Measurements from ENCODE around the gene KLHL26. TPM values are rescaled to one million over a fixed set of nuclear protein-coding genes. Genes with fewer than 3 reads are reported as not detected.
A peak's percentile ranks its signal among the peaks of the same experiment; 100 is the strongest.

Gene KLHL26
- total and polyA plus RNA-seq, 9 of the 15 experiments (the other 6 are each of a cell fraction or from before 2014, with no cell fraction given), result 0.13 to 13.3 (median 1.4) TPM

DNA sequence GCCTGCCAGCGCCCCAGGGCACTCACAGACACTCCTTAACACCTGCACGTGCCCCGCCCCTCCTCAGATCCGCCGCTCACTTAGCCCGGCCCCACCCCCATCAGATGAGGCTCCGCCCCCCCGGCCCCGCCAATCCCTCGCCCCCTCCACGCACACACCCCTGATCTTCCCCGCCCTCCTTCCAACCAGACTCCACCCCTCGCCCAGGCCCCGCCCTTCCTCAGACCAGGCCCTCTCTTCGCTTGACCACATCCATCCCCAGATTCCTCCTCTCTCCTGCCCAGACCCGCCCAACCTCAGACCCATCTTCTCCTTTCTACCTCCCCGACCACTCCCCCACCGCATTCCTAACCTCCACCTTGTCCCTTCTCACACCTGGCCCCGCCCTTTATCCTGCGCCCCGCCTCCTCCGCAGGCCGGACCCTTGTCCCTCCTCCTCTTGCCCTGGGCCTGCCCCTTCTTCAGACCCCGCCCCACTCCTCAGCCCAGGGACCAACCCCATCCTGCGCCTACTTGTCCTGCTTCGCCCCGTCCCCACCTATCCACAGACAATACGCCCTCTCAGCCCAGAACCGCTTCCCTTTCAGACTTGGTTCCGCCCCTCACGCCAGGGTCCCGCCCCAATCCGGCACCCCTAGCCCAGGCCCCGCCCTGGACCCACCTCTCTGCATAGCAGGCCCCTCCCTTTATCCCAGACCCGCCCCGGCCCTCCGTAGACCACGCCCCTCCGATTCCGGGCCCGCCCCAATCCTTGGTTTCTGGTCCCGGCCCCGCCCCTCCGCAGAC lies 452 bp upstream of the KLHL26 start (continued):
- TF ChIP-seq, protein P1, sequence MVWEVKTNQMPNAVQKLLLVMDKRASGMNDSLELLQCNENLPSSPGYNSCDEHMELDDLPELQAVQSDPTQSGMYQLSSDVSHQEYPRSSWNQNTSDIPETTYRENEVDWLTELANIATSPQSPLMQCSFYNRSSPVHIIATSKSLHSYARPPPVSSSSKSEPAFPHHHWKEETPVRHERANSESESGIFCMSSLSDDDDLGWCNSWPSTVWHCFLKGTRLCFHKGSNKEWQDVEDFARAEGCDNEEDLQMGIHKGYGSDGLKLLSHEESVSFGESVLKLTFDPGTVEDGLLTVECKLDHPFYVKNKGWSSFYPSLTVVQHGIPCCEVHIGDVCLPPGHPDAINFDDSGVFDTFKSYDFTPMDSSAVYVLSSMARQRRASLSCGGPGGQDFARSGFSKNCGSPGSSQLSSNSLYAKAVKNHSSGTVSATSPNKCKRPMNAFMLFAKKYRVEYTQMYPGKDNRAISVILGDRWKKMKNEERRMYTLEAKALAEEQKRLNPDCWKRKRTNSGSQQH (CRISPR knock-in tag; IDR thresholded peaks at IDR 0.05), result peak; percentile 95
- no peak for TF ChIP-seq NR2F6 (CRISPR knock-in tag; IDR thresholded peaks at IDR 0.05)
- peak; percentile 99 for TF ChIP-seq HDGF (IDR thresholded peaks at IDR 0.05)
- TF ChIP-seq, protein P2, sequence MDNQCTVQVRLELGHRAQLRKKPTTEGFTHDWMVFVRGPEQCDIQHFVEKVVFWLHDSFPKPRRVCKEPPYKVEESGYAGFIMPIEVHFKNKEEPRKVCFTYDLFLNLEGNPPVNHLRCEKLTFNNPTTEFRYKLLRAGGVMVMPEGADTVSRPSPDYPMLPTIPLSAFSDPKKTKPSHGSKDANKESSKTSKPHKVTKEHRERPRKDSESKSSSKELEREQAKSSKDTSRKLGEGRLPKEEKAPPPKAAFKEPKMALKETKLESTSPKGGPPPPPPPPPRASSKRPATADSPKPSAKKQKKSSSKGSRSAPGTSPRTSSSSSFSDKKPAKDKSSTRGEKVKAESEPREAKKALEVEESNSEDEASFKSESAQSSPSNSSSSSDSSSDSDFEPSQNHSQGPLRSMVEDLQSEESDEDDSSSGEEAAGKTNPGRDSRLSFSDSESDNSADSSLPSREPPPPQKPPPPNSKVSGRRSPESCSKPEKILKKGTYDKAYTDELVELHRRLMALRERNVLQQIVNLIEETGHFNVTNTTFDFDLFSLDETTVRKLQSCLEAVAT (IDR thresholded peaks at IDR 0.05), result peak; percentile 81 to 86; a peak in 3 of 4 replicates
- TF ChIP-seq TBP (optimal IDR thresholded peaks at IDR 0.05; ENCODE audit: low read depth, low read length), result no peak
- TF ChIP-seq LARP7 (IDR thresholded peaks at IDR 0.05), result peak; percentile 95; the same call in 1 of the 2 replicates
- peak; percentile 81 for TF ChIP-seq BHLHE40 (IDR thresholded peaks at IDR 0.05; ENCODE audit: low read length)
- TF ChIP-seq ASH1L (IDR thresholded peaks at IDR 0.05; ENCODE audit: borderline replicate concordance, low read depth, partially characterized antibody), result no peak
- peak; percentile 65 for TF ChIP-seq HNRNPLL (IDR thresholded peaks at IDR 0.05; ENCODE audit: low read depth, low read length, poor library complexity, severe bottlenecking)
- TF ChIP-seq, protein P3, sequence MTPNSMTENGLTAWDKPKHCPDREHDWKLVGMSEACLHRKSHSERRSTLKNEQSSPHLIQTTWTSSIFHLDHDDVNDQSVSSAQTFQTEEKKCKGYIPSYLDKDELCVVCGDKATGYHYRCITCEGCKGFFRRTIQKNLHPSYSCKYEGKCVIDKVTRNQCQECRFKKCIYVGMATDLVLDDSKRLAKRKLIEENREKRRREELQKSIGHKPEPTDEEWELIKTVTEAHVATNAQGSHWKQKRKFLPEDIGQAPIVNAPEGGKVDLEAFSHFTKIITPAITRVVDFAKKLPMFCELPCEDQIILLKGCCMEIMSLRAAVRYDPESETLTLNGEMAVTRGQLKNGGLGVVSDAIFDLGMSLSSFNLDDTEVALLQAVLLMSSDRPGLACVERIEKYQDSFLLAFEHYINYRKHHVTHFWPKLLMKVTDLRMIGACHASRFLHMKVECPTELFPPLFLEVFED (CRISPR knock-in tag; conservative IDR thresholded peaks at IDR 0.05), result peak; percentile 96
- TF ChIP-seq DNMT1 (IDR thresholded peaks at IDR 0.05), result peak; percentile 71; the same call in 1 of the 2 replicates
- peak; percentile 96 for TF ChIP-seq ELF4 (CRISPR knock-in tag; IDR thresholded peaks at IDR 0.05)
- peak; percentile 58; the same call in 1 of the 2 replicates for TF ChIP-seq CTBP1 (IDR thresholded peaks at IDR 0.05; ENCODE audit: borderline replicate concordance)
- TF ChIP-seq PCBP1 (IDR thresholded peaks at IDR 0.05; ENCODE audit: low read depth, low read length, poor library complexity, severe bottlenecking), result peak; percentile 36
- TF ChIP-seq RCOR1 (IDR thresholded peaks at IDR 0.05; ENCODE audit: borderline replicate concordance in 1 of 2, low read depth in 2 of 2, low read length in 2 of 2), result no peak
- 0 out of 2 replicates have a peak, but pooled peaks have one; percentile 23 for TF ChIP-seq GABPB1 (CRISPR knock-in tag; IDR thresholded peaks at IDR 0.05)
- peak; percentile 50; the same call in 1 of the 2 replicates for TF ChIP-seq TOE1 (IDR thresholded peaks at IDR 0.05; ENCODE audit: borderline replicate concordance)
- no peak for TF ChIP-seq TOE1 (CRISPR knock-in tag; IDR thresholded peaks at IDR 0.05; ENCODE audit: borderline replicate concordance, low read depth)
